Activated naive CD4-positive, alpha-beta T cell treated with anti-CD3 and anti-CD28 coated beads, Interleukin-2, amount 50 U/mL, for 72 hours (primary cell): ENCODE measurements around the gene COL18A1. TPM values are rescaled to one million over a fixed set of nuclear protein-coding genes. Genes with fewer than 3 reads are reported as not detected.

Experiments used
- ATAC-seq, 2 donors: fragments of 150-1000 bp; cut with Tn5 transposase; 2 replicates each; pipeline ENCODE4 v1.10.0; 2021; ENCODE audit warnings: mild to moderate bottlenecking in 2 of 2, moderate library complexity in 2 of 2
- DNase-seq, 2 donors: peaks; one replicate each; pipeline ENCODE4 v3.0.0; 2021 to 2022; ENCODE audit warnings: low spot score in 2 of 2
- H3K27ac Mint-ChIP-seq, 2 donors: one replicate each; pipeline ENCODE4 v1.8.0; 2022; ENCODE audit warnings: mild to moderate bottlenecking in 2 of 2, mixed read lengths in 2 of 2
- H3K36me3 Mint-ChIP-seq, 2 donors: one replicate each; pipeline ENCODE4 v1.8.0; 2022; ENCODE audit warnings: mixed read lengths in 2 of 2
- H3K9me3 Mint-ChIP-seq, 2 donors: one replicate each; pipeline ENCODE4 v1.8.0; 2022; ENCODE audit warnings: mixed read lengths in 2 of 2
- total RNA-seq, 2 donors: library from RNA; stranded (reverse); gene quantifications; one replicate each; pipeline ENCODE4 v1.2.3, GENCODE V29; 2022

COL18A1 gene
- total RNA-seq, 2 donors from 2014 or later, result 4.3 to 22.3 TPM

- ATAC-seq (no peak), DNase-seq (no peak)
- H3K27ac Mint-ChIP-seq, result no peak overlapping the region
- H3K9me3 Mint-ChIP-seq, result no peaks in the 10 kb centered on the region
- H3K36me3 Mint-ChIP-seq, result no peaks in the 10 kb centered on the region
These were observed 19.2 kb downstream of the COL18A1 start for GRCh38 chr21:45423968-45424853.

- ATAC-seq (no peak), DNase-seq (no peak)
- no peaks in the 10 kb centered on the region for H3K9me3 Mint-ChIP-seq
- H3K27ac Mint-ChIP-seq, result no peak overlapping the region
- no peaks in the 10 kb centered on the region for H3K36me3 Mint-ChIP-seq
These were observed 20.2 kb downstream of the COL18A1 start for GRCh38 chr21:45424854-45425795.

DNA sequence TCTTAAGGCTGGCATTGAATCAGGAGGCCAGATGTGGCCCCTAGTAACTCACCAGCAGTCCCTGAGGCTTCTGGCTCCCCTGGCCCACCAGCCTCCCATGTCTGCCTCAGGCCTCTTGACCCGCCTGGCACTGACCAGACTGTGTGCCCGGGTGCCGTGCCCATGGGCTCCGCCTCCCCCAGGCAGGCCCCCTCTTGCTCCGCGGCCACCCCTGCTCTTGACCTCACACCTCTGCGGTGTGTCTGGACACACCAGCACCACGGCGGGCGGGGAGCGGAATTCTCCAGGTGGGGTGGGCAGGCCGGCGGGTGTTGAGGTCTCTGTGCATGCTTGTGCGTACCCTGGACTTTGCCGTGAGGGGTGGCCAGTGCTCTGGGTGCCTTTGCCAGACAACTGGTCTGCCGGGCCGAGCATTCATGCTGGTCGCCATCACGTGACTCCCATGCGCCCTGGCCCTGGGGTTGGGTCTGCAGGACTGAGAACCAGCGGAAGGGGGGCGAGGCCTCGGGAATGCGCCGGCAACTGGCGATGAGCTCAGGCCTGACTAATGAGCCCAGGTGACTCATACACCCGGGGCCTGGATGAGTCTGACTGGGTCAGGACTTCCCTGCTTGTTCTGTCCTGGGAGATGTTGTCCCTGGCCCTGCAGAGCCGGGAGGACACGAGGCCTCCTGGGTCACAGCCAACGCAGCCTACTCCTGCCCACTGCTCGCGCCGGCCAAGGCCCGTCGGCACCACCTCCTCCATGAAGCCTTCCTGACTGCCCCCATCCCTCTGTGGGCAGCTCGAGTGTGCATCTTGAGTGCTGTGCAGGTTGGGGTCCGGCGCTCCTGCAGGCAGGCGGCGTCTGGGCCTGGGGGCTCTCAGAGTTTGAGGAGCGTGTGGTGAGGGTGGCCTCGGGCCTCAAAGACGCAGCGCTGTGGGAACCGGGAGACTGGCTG lies 22.6 kb downstream of the COL18A1 start:
- Mint-ChIP-seq H3K27ac (no peak overlapping the region), H3K36me3 (no peaks in the 10 kb centered on the region), H3K9me3 (no peaks in the 10 kb centered on the region)
- DNase-seq (no peak), ATAC-seq (no peak)

- H3K36me3 Mint-ChIP-seq, result no peaks in the 10 kb centered on the region
- ATAC-seq, result no peak
These were observed 23.6 kb downstream of the COL18A1 start for GRCh38 chr21:45428534-45428933.

DNA sequence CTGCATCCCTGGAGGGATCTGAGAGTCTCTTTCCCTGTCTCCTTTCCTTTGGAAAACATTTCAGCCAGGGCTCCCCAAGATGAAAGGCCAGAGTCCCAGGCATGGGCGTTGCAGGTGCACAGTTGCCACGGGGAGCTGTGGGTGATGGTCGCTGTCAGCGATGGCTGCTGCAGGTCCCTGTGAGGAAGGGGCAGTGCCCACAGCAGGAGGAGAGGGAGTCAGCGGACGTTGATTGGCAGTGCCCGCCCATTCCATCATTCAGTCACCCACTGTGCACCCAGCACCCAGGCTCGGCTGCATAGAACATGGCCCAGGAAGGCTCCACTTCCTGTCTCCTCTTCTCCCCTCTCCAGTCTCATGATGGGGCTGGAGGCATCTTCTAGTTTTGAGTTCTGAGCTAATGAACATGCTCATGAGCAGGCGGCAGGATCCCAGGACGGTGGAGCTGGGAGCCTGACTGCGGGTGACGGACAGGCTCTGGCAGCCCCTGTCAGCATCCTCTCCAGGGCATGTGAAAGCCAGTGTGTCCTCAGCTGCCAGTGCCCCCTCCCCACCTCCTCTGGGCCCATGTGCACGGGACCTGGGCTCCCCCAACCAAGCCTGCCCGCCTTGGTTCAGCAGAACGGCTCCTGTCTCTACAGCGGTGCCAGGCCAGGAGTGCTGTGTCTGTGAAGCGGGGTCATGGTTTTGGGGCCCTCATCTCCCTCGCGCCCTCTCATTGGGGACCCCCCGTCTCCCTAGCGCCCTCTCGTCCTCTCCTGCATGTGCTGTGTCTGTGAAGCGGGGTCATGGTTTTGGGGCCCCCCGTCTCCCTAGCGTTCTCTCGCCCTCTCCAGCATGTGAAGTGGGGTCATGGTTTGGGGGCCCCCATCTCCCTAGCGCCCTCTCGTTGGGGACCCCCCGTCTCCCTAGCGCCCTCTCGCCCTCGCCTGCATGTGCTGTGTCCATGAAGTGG lies 24.5 kb downstream of the COL18A1 start:
- no peak for ATAC-seq
- Mint-ChIP-seq H3K9me3 (no peaks in the 10 kb centered on the region), H3K27ac (no peak overlapping the region), H3K36me3 (no peaks in the 10 kb centered on the region)
- no peak for DNase-seq

More at GRCh38 chr21:45428534-45428933, 23.6 kb downstream of the COL18A1 start:
- Mint-ChIP-seq H3K27ac (no peak overlapping the region), H3K9me3 (no peaks in the 10 kb centered on the region)
- DNase-seq, result no peak

GRCh38 chr21:45430521-45431501 lies 25.8 kb downstream of the COL18A1 start:
- no peaks in the 10 kb centered on the region for H3K36me3 Mint-ChIP-seq
- ATAC-seq (no peak), DNase-seq (no peak)
- H3K9me3 Mint-ChIP-seq, result no peaks in the 10 kb centered on the region
- H3K27ac Mint-ChIP-seq, result no peak overlapping the region

DNA sequence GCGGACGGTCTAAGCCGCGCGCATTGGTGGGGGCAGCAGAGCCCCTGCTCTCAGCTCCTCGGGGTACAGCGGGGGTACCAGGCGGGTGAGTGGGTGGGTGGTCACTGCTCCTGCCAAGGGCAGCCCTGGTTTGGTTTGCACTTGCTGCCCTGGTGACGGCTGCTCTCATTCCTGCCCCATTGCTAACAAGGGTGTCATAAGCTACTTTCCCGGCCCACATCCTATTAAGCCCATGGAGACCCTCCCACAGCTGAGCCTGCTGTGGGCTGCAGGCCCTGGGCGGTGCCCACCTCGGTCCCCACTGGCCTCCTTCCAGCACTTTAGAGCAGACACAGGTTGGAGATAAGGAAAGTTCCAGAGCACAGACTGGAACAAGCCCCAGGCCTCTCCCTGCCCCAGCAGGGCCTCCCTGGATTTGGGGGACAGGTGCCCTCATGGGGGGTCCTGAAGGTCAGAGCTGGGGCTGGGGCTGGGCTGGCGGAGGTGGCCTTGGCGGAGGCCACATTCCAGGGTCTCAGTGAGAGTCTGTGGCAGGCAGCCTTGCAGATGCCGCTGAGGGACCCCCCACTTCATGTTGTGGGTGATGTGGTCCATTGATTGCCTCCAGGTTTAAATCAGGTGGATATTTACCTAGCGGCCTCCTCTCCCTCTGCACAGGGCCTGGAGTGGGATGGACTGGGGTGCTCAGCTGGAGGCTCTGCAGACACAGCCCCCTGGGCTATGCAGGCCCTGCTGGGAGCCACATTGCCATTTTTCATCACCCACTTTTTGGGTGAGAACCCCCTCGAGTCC lies 27.0 kb downstream of the COL18A1 start:
- H3K36me3 Mint-ChIP-seq, result no peaks in the 10 kb centered on the region
- no peak overlapping the region for H3K27ac Mint-ChIP-seq
- DNase-seq (no peak), ATAC-seq (no peak)
- H3K9me3 Mint-ChIP-seq, result no peaks in the 10 kb centered on the region

DNA sequence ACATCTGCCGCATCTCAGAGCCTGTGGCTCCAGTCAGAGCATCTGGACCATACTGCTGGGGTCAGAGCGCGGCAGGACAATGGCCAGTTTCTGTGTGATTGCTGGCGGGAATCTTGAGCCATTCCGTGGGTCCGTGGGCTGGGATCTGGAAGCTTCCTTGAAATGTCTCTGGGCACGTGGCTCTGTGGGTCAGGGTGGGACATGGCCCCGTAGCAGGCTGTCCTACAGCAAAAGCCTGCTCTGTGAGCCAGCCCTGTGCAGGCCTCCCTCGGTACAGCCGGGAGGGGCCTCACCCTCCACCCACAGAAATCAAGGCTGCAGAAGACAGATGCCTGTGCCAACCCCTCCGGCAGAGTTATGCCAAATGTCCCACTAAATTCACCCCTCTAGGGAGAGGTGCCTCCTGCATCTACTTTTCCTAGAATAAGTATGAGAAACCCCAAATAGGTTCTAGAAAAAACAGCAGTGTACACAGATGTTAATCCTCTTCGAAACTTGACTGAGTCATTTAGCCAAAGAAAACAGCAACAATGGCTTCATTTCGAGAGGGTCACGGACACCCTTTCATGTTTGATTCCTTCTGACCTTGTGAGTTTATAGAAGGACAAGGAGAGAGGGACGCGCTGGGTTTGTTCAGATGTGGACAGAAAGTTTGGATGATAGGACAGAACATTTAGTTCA lies 27.8 kb downstream of the COL18A1 start:
- no peak overlapping the region for H3K27ac Mint-ChIP-seq
- ATAC-seq (no peak), DNase-seq (no peak)
- no peaks in the 10 kb centered on the region for H3K36me3 Mint-ChIP-seq
- H3K9me3 Mint-ChIP-seq, result no peaks in the 10 kb centered on the region

DNA sequence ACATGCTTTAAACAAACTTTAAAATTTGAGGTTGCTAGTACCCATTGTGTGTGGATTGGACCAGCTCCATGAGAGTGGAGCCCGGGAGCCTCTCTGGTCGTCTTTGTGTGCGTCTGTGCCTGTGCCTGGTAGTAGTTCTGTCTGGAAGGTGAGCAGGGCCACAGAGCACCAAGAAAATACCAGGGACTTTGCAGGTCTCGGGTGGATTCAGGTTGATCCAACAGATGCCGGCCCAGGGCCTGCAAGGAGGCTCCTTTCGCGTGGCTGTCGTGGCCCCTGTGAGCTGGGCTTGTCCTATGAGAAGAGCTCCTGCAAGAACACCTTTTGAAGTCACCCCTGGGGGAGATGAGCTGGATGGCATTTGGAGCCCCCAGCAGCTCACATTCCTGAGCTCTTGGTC lies 28.3 kb downstream of the COL18A1 start:
- DNase-seq (no peak), ATAC-seq (no peak)
- Mint-ChIP-seq H3K9me3 (no peaks in the 10 kb centered on the region), H3K36me3 (no peaks in the 10 kb centered on the region), H3K27ac (no peak overlapping the region)

GRCh38 chr21:45433911-45434644 lies 29.1 kb downstream of the COL18A1 start:
- DNase-seq, result no peak
- H3K36me3 Mint-ChIP-seq, result no peaks in the 10 kb centered on the region
- H3K9me3 Mint-ChIP-seq, result no peaks in the 10 kb centered on the region
- no peak for ATAC-seq
- no peak overlapping the region for H3K27ac Mint-ChIP-seq

DNA sequence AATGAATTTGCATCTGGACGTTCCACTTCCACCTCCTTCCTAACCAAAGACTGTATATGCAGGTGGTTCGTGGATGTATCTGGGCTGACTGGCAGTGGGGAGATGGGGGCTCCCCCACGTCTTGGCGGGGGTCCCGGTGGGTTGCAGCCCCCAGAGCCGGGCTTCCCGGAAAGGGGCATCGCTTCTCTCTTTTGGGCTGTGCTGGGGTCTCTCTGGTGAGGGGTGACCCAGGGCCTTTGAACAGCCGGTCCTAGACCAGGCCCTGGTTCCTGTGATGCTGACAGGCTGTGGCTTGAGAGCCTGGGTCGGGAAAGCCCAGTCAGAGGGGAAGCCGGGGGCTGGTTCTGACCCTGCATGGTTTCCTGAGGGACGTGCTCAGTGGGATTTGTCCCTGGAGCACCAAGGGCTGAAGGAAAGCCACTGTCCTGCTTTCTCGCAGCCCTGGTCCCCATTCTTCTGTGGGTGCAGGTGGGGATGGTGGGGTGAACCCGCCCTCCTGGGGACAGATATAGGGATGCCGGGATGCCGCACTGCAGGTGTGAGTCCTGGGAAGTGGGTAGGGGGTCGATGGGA lies 29.8 kb downstream of the COL18A1 start:
- Mint-ChIP-seq H3K9me3 (no peaks in the 10 kb centered on the region), H3K36me3 (no peaks in the 10 kb centered on the region)
- ATAC-seq, result no peak

GRCh38 chr21:45435405-45435981 lies 30.5 kb downstream of the COL18A1 start:
- Mint-ChIP-seq H3K27ac (no peak overlapping the region), H3K36me3 (no peaks in the 10 kb centered on the region), H3K9me3 (no peaks in the 10 kb centered on the region)
- ATAC-seq (no peak), DNase-seq (no peak)

More for the DNA sequence above, 29.8 kb downstream of the COL18A1 start:
- no peak overlapping the region for H3K27ac Mint-ChIP-seq
- no peak for DNase-seq
